ENCODE results near the gene IGLL5. TPM values are rescaled to one million over a fixed set of nuclear protein-coding genes. Genes with fewer than 3 reads are reported as not detected.

Gene IGLL5
- total and polyA plus RNA-seq, 2 experiments from 2014 or later, result not detected

DNA sequence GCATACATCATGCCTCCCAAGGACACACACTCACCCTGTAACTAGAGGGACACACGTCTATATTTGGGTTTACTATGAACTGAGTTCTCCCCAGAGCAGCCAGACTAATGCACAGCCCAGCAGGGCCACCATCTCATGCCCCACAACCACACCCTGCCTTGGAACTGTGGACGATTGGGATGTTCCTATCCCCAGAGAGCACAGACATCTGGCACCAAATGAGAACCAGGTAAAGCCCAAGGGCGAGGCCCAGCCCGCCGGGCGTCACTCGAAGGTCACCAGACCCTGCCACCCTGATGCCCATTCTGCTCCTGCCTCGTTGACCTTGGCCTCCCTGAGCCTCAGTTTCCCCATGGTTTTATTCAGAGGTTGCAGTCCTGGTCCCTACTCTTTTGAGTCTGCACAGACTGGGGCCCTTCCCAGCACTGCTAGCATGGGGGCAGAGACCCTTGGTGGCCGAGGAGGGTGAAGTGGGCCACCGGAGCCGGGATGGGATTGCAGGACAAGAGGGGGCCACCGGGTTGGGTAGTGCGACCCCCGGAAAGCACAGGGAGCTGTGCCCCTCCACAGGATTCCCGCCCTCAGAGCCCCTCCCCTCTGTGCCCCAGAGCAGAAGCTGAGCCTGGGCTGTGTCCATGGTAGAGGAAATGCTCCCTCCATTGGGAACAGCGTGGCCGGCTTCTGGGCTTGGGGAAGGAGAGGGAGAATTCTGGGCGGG is 56.8 kb downstream of the IGLL5 start:
- in situ Hi-C loops (cut with MboI), result no loop called here
- H3K9me2 ChIP-seq (ENCODE audit: insufficient read depth), result no peaks in the 10 kb centered on the region
- no peak overlapping the region for H2AFZ ChIP-seq
- no peak overlapping the region for H3K9ac ChIP-seq
- H3K36me3 ChIP-seq (ENCODE audit: low read depth), result no peaks in the 10 kb centered on the region
- H3K4me1 ChIP-seq (ENCODE audit: insufficient read depth), result peaks cover 9% of the 10 kb centered on the region; the same call in 1 of the 2 replicates
- H3F3A ChIP-seq (ENCODE audit: insufficient read depth), result no peaks in the 10 kb centered on the region
- no peak overlapping the region for H3K4me3 ChIP-seq
- WGBS, 2 experiments (ENCODE audit: low coverage in 1 of 2, low lambda C conversion rate in 2 of 2, missing lambda C conversion rate in 2 of 2), result 41 to 52% methylated on average over 14 to 18 of the region's 18 CpGs
- no peak overlapping the region for H3K27ac ChIP-seq
- H4K20me1 ChIP-seq (ENCODE audit: insufficient read depth), result no peaks in the 10 kb centered on the region
- H3K27me3 ChIP-seq (replicated peaks; ENCODE audit: insufficient read depth), result no peaks in the 10 kb centered on the region
- H3K79me2 ChIP-seq (ENCODE audit: insufficient read depth), result no peaks in the 10 kb centered on the region
- no peak for DNase-seq
- no peaks in the 10 kb centered on the region for H3K9me3 ChIP-seq (ENCODE audit: low read depth)
- H3K4me2 ChIP-seq (ENCODE audit: unreplicated experiment), result no peak overlapping the region
- TF ChIP-seq EZH2phosphoT487 (IDR thresholded peaks at IDR 0.05; ENCODE audit: insufficient read depth, low read depth) (no peak), EZH2 (IDR thresholded peaks at IDR 0.05; ENCODE audit: insufficient read depth, poor library complexity, severe bottlenecking) (no peak)

DNA sequence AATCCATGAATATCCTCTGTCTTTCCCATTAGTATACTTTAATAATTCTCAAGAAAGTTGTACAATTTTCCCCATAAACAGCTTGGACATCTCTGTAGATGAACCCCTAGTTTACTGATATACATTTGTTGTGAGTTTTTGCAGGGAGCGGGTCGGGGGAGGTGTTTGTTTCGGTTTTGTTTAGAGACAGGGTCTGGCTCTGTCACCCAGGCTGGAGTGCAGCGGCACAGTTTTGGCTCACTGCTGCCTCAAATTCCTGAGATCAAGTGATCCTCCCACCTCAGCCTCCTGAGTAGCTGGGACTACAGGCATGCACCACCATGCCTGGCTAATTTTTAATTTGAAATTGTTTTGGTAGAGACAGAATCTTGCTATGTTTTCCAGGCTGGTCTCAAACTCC is 57.6 kb downstream of the IGLL5 start:
- no peak for DNase-seq
- Histone ChIP-seq H2AFZ (no peak overlapping the region), H3K4me2 (ENCODE audit: unreplicated experiment) (no peak overlapping the region), H3K4me3 (no peak overlapping the region), H3K36me3 (ENCODE audit: low read depth) (no peaks in the 10 kb centered on the region), H3F3A (ENCODE audit: insufficient read depth) (no peaks in the 10 kb centered on the region), H3K79me2 (ENCODE audit: insufficient read depth) (no peaks in the 10 kb centered on the region), H4K20me1 (ENCODE audit: insufficient read depth) (no peaks in the 10 kb centered on the region), H3K9me2 (ENCODE audit: insufficient read depth) (no peaks in the 10 kb centered on the region), H3K27me3 (replicated peaks; ENCODE audit: insufficient read depth) (no peaks in the 10 kb centered on the region), H3K9me3 (ENCODE audit: low read depth) (no peaks in the 10 kb centered on the region), H3K9ac (no peak overlapping the region), H3K27ac (no peak overlapping the region), H3K4me1 (ENCODE audit: insufficient read depth) (peaks cover 9% of the 10 kb centered on the region; the same call in 1 of the 2 replicates)
- WGBS, 2 experiments (ENCODE audit: low coverage in 1 of 2, low lambda C conversion rate in 2 of 2, missing lambda C conversion rate in 2 of 2), result 75 to 84% methylated on average over 4 of the region's 4 CpGs
- in situ Hi-C loops (cut with MboI), result no loop called here
- TF ChIP-seq EZH2phosphoT487 (IDR thresholded peaks at IDR 0.05; ENCODE audit: insufficient read depth, low read depth) (no peak), EZH2 (IDR thresholded peaks at IDR 0.05; ENCODE audit: insufficient read depth, poor library complexity, severe bottlenecking) (no peak)

Small RNA genes within 50 kb of the gene (microRNA-seq; reads per million reads assigned to microRNA genes)
- not detected for gene MIR5571 (ENCODE audit: borderline number of aligned reads)

Small RNA genes within 50 kb of the gene (small RNA-seq; reads per million reads assigned to genes)
- gene IGLC4 (ENCODE audit: low read depth, low replicate concordance) (not detected), gene IGLC5 (ENCODE audit: low read depth, low replicate concordance) (not detected), gene IGLJ1 (ENCODE audit: low read depth, low replicate concordance) (not detected), gene IGLJ2 (ENCODE audit: low read depth, low replicate concordance) (not detected), gene IGLJ3 (ENCODE audit: low read depth, low replicate concordance) (not detected), gene IGLJ4 (ENCODE audit: low read depth, low replicate concordance) (not detected), gene IGLJ5 (ENCODE audit: low read depth, low replicate concordance) (not detected), gene IGLJ6 (ENCODE audit: low read depth, low replicate concordance) (not detected), gene IGLJ7 (ENCODE audit: low read depth, low replicate concordance) (not detected), gene IGLV2-5 (ENCODE audit: low read depth, low replicate concordance) (not detected), gene IGLV3-2 (ENCODE audit: low read depth, low replicate concordance) (not detected), gene IGLV3-4 (ENCODE audit: low read depth, low replicate concordance) (not detected), gene IGLV3-6 (ENCODE audit: low read depth, low replicate concordance) (not detected), gene IGLV3-7 (ENCODE audit: low read depth, low replicate concordance) (not detected), gene MIR5571 (ENCODE audit: low read depth, low replicate concordance) (not detected)

Other genes with a start within 250 kb of the IGLL5 start
- not detected in 2 replicates for gene GGTLC2, start 243.2 kb upstream of the IGLL5 start, total RNA-seq (2014; rRNA removed; shearing (Covaris generic))
- not detected in 2 replicates for gene GGTLC2, start 243.2 kb upstream of the IGLL5 start, polyA plus RNA-seq (2016; fragmentation: Nextera tagmentation; extraction: Ambion mirVana)
- gene GNAZ, start 182.7 kb downstream of the IGLL5 start, total RNA-seq (2014; rRNA removed; shearing (Covaris generic)), result 0.25 and 0.65 TPM in 2 replicates
- 0.24 and 0.25 TPM in 2 replicates for gene GNAZ, start 182.7 kb downstream of the IGLL5 start, polyA plus RNA-seq (2016; fragmentation: Nextera tagmentation; extraction: Ambion mirVana)